GM19438 (cell line): ENCODE data around the gene PDE4D.

Experiments used
- ATAC-seq: cut with Tn5 transposase; IDR thresholded peaks from one replicate; pipeline ENCODE4 v1.9.1; 2021; ENCODE audit warnings: low read depth; ENCODE audit not compliant: unreplicated experiment

Gene PDE4D

DNA sequence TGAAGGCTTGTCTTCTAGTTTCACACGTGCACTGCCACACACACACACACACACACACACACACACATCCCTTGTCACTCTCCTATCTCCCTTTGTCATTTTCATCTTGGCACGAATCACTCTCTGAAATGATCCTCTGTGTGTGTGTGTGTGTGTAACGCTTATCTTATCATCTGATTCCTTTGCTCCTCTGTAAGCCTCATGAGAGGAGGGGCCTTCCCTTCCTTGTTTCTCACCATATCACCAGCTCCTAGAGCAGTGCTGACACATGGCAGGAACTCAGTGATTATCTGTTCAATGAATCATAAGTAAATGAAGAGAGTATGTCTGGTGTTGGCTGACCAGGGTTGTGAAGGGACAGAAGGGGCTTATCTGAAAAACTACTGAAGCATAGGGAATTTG, 53.3 kb downstream of the PDE4D start:
- ATAC-seq = no peak

DNA sequence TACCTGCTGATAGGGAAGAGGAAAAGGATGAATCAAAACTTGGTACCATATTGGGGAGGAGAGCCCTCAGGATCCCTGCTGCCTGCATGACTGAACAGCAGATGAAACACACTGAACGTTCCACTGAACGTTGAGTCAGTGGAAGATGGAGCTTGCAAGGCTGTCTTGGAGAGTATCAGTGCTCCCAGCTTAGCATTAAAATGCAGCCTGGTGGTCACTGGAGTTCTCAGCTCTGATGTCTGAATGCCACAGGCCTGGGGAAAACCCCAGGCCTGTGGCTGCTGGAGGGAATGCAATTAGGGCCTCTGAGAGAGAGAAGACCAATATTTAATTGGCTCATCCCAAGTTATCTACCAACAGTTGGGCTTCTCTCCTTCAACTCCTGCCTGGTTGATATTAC, 54.5 kb downstream of the PDE4D start:
- ATAC-seq = no peak

DNA sequence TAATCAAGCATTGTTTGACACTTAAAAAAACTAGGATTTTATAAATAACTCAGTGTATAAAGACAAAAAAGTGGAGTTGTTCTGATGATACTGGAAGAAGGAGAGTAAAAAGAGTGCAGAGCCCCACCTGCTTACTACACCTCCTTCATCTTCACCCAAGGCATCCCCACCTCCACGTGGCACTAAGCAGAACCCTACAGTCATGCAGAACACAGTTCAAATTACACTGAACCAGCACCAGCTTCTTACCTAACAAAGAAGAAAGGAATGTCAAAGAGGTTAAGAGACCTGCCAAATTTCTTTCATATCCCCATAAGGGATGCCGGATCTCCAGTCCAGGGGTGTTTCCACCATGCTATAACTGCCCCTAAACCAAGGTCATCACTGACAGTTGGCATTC, 55.5 kb downstream of the PDE4D start:
- ATAC-seq = no peak

DNA sequence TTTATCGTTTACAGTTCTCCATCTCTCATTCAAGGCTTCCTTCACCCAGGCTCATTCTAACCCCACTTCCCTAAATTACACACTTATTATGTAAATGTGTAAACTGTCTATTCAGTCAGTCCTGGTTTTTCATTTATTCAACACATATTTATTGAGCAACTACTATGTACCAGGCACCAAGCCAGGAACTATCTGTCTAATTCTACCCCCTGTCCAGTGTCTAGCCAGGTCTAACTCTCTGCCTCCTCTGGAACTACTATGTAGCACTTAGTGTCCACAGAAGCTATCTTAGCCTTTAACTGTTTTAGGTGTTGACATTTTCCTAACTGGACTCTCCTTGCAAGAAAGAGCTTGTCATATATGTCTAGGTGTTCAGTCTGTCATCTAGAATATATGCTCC, 56.5 kb downstream of the PDE4D start:
- no peak for ATAC-seq

DNA sequence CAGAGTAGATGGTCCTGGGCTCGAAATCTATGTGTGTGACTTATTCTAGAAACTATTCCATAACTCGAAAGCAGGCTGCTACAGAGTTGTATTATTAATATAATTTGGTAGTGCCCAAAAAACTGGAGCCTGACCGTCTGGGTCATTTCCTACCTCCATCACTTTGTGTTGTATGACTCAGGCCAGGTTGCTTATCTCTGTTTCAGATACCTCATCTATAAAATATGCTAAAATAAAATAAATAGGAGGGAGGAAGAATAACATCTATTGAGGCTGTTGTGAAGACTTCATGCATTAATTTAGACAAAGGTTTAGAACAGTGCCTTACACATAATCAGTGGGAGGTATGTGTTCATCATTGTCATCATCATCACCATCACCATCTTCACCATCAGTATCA, 57.7 kb downstream of the PDE4D start:
- ATAC-seq = no peak

DNA sequence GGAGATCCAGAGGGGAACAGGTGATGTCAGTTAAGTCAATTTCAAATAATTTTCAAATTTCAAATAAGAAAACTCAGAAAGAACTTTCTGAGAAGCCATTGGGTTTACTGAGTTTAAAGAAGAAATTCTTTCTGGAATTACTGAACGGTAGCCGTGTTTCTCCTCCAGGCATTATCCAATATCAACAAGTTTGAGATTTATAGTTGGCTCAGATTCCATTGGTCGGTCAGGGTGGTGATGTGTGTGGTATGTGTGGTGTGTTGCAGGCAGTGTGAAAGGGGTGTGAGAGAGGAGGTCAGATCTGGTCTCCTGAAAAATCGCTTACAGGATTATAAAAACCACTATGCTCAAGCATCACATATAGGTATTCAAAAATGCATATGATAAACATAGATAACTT, 60.1 kb downstream of the PDE4D start:
- no peak for ATAC-seq

DNA sequence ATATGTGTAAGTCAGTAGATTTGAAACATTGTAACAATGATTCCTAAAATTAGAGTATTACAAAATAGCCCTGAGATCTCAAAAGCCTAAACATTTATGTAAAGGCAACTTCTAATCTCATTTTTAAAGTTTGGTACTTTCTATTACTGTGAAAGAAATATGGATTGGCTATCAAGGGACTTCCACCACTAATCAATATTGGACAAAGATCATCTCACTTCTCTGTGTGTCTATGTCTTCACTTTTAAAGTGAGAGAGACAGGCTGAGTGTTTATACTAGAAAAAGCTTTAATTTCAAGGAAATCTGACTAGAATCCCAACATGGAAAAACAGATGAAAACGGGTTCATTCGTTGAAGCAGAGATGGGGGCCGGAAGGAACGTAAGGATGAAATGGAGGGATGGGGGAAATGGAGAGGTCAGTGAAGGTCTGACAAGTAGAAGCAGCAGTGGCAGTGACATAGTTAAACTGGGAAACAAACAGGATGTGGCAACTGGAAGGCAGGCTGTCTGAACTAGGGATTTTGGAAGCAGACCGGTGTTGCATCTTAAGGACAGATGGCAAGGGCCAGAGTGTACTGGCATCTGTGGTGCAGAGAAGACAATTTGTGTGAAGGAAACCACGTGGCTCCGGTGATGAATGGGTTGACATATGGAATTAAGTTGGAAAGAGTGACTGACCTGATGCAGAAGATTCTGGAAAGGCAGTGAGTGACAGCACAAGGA, 60.8 kb downstream of the PDE4D start:
- no peak for ATAC-seq

DNA sequence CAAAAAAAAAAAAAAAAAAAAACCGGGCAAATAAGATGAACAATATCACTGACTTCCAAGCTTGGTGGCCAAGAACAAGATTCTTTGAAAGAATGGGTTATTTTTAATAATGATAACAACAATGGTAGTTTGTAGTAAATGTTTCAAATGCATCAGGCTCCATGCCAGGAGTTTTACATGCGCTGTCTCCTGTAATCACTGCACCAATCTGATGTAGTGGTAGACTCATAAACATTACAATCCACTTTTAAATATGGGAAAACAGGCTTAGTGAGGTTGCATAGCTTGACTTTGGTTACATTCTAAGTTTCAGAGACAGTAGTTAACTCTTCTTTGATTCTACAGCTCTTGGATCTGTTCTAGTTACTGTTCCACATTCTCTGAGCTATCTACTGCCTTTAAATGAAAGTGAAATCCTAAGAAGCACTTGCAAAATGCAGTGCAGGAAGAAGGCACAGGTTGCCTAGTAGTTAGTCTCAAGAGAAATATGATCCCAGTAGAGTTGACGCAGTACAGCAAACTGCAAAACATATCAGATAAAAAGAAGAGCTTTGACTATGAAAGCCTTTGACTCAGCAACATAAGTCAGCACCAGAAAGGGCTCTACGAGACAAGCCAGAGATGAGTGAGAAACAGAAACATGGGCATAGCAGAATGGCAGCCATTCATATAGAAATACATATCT, 62.1 kb downstream of the PDE4D start:
- no peak for ATAC-seq

DNA sequence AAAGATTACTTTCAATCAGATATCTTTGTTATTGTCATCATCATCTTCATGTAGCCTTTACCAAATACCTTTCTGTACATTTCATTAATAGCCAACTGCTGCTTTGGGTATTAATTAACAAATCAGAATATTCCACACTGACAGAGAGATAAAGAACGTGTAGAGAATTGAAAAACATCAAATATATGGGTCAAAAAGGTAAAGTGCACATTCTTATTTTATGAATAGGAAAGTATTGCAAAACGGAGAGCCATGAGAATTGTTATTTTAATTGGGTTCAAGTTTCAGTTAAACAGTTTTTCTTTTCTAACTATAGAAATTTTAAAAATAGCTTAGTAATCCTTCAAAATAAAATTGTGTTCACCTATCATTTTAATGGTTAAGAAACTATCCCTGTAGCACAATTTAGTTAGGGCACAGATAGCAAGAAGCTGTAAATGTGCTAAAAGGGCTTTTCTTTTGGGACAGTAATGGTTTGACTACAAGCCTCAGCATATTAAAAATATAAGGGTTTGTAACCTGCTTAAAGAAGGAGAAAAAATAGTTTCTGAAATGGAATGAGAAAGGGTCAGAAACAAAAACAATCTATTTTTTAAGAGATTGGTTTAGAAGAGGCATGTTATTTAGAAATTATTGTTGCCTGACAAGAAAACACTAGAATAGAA, 62.9 kb downstream of the PDE4D start:
- no peak for ATAC-seq

DNA sequence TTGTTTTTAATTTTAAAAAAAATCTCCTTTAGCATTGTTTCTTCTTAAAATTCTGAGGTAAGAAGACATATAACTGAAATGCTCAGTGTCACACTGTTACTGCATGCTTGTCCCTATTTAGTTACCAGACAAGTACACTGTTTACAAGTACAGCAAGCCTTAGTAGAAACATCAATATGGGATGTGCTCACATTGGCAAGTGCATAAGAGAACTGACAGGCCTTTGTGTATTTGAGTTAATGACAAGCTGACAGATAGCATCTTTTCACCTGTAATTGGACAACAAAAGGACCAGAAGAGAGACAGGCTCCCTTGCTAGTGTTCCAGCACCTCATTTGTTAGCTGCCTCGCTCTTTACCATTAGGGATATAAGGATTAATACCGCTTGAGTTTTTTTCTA, 63.6 kb downstream of the PDE4D start:
- no peak for ATAC-seq

DNA sequence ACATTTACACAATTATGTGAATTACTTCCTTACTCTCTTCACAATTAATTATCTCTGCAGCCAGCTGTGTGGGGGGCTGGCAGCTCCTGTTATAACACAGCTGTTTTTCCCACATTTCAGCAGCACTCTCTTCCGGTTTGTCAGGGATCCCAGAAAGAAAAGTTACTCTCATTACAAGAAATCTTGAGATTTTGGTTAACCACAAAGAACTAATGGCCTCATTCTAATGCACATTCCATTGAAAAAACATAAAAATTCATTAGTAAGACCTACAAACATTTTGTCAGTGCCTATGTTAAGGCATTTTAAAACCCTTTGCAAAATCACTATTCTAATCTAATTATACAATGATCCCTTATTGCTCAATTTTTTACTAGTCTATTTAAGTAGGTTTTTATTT, 64.1 kb downstream of the PDE4D start:
- no peak for ATAC-seq

DNA sequence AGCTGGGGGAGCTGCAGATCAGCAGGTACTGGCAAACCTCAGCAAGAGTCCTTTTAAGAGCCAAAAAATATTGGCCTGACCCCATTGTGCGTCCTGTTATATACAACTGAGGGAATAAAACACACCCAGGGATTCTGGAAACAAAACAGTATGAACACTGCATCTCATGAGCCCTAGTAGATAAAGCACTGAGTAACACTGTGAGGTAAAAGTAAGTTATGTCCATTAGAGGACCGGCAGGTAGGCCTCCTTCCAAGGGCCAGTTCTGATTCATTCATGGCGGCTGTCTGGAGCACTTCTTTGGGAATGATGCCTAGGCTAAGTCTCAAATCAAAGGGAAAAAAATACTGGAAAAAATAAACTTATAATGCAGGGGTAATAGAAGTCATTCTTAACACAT, 64.9 kb downstream of the PDE4D start:
- no peak for ATAC-seq

DNA sequence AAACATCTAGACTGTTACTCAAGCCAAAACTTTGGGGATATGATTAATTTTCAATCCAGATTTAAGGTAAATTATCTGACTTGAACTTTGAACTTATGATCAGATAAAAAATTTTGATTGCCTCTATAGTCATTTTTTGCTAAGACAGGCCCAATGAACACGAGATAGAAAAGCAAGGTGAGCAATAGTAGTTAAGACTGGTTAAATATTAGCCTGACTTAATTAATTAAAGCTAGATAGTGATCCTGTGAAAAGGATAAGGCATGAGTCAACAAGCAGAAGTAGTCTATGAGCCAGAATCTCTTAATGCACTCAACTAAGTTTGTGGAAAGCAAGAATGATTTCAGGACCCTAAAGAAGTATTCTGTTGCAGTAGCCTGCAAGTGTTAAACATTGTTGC, 66.5 kb downstream of the PDE4D start:
- no peak for ATAC-seq

DNA sequence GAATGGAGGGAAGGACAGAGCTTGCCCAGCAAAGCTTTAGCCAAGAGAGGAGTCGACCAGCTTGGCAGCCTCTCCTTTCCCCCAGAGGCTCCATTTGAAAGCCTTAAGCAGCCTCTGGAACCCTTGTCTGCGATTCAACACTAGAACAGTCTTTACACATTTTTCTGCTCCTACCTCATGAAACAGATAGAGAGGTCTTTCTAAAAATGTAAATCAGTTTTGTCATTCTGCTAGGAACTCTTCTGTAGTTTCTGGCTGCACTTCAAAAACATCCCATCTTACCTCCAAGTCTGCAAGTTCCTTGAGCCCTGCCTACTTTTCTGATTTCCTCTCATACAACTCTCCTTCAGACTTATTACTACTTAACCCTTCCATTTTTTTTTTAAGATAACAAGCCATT, 70.1 kb downstream of the PDE4D start:
- no peak for ATAC-seq

DNA sequence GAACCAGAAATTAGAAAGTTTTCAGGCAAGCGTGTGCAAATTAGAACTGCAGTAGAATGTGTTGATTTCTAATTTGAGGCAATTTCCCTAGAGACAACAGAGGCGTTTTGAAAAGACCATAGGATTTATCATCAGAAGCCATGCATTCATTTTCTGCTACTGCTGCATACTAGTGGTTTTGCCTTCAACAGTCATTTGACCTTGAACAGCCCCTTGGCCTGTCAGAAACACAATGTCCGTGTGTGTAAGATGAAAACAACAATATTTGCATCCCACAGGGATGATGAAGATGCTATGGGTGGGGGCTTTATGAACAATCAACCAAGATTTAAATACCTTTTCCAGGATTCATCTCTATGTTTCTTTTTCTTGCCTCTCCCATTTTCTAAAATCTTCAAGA, 73.7 kb downstream of the PDE4D start:
- ATAC-seq = no peak

DNA sequence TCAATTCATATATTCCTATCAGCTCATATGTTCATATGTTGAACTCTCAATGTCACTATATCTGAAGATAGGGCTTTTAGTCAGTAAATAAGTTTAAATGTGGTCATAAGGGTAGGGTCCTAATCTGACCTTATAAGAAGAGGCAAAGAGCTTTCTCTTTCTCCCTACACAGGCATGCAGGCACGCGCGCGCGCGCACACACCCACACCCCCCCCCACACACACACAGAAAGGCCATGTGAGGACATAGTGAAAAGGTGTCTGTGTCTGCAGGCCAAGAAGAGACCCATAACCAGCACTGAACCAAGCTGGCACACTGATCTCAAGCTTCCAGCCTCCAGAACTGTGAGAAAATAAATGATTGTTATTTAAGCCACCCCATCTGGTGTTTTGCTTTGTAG, 76.0 kb downstream of the PDE4D start:
- ATAC-seq = no peak

DNA sequence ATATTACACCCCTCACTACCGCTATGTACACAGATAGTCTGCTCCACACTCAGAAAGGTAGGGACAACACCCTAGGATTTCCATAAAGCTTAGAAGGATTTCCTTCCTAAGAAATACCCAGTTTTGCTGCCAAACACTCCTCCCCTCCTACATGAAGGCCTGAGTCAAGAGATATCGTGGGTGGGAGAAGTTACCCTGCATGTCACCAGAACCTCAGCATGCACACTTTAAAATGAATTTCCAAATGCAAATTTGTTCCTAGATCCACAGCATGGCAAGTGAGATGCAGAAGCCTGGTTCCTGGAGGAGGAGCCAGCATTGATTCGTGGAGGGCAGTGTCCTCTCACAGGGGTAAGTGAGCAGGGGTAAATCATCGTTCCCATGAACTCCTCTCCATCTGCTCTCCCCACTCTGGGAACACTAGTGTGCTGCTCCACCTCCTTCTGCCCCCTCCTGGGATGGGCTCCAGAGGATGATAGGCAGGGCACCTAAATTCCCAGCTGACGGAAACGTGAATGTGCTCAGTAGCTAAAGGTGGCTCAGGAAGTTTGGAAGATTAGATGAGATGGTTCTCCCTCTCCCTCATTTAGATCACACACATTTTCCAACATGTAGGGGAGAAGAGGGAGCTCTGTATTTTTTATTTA, 76.7 kb downstream of the PDE4D start:
- ATAC-seq = no peak

DNA sequence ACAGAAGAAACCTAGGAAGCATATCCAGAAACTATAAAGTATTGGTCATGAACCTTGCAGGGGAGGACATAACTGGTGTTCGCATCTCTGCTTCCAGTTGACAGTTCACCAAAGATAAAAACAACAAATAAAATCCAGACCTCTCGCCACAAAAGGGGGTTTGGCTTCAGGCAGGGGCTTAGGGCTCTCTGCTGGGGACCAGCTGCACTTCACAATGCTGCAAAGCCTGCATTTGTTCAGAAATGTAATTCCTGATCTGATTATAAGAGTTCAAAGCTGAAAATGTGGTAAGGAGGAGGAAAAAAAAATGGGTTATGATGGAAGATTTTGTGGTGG, 79.0 kb downstream of the PDE4D start:
- ATAC-seq = no peak

DNA sequence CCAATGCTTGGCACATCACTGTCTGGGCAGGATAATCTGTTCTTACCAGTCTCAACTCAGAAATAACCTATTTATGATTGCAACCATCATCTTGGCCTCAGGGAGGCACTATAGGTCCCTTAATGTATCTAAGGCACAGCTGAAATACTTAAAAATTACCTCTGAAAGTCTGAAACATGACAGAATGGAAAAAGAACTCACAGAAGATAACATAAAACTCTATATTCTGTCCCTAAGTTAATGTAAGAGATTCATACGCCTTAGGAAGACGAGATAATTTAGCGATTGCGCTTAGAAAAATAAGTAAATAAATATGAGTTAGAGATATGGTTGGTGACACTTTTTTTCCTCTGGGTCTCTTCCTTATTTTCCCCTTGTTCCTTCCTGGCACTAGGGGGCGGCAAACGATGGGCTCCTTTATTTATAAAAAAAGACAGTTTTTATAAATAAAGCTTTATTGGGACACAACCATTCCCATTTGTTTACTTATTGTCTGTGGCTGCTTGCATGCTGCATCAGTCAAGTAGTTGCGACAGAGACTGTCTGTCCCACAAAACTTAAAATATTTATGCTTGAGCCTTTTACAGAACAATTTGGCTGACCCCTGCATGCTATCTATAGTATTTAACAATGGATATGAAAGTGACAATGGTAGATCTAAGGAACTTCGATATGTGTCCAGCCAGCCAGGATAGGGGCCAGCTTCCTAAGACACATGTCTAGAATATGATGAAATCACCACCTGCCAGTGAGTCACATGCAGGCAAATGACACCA, 79.6 kb downstream of the PDE4D start:
- ATAC-seq = no peak

DNA sequence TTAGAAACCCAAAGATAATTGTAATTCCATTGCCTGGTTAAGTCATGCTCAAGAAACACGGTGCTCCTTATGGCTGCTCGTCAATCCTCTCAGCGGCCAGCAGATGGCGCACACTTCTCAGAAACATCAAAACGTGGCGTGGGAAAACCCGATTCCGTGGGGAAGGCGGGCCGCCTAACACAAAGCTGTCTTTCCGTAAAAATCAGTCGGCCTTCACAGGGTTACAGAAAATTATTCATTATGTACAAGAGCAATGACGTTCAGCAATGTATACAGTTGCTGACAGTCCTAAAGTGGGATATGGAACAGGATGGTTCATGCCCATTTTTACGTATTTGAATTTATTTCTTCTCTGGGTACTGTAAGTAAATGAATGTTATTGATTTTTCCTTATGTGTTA, 83.5 kb downstream of the PDE4D start:
- ATAC-seq = no peak

DNA sequence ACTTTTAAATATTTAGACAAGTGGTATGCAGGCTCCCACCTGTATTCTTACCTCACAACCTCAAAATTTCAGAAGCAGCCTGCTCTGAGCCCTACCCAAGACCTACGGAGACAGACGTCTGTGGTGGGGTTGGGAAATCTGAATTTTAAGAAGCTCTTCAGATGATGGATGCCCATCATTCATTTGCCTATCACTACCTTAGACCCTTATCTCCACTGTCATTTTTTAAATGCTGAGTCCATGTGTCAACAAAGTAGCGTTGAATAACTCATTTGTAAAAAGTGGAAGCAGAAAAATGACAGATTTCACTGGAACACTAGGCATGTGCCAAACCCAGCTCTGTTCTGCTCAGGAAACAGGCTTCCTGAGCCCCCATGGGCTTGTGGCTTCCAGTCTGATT, 85.7 kb downstream of the PDE4D start:
- no peak for ATAC-seq
